ENCODE data around the gene IGHMBP2.

IGHMBP2 gene

DNA sequence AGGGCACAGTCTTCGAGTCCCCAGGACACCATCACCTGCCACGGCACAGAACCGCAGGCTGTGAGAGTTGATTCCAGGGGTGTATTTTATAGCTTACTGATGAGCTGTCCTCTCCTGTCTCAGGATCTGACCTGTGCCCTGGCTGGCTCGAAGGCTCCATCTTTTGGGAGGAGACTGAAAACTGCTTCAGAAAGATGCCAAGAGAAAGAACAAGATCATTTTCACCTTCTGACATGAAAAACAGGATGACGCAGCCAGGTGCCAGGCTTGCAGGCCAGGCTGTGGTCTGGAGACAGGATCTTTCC, 74.9 kb downstream of the IGHMBP2 start:
- no peak for DNase-seq (ENCODE audit: extremely low read depth in 1 of 2, low read depth in 1 of 2)

DNA sequence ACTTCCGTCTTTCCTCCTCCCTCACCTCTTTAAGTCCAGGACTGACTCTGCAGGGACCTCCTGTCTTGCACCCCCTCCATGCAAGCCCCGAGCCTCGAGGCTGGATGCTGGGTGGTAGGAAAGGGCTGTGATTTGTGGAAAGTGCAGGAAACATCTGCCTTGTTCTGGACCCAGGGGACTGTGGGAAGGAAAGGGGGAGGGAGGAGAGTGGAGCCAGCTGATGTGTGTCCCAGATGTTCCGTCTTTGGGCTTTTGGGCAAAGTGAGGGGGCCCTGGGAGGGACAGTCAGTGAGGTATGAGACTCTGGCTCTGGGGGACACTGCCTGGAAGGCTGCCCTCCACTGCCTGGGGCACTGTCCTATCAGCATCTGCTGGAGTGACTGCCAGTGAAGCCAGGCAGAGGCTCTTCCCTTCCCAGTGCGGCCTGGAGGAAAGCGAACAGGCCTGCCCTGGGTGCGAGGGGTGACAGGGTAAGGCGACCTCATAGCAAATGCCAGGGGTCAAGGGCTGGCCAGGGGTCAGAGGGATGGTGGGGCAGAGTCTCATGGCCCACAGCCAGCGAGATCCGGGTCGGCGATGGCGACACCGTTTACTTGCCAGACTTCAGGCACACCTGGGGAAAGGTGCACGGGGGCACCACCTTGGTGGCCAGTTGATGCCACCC, 75.4 kb downstream of the IGHMBP2 start:
- no peak for DNase-seq (ENCODE audit: extremely low read depth in 1 of 2, low read depth in 1 of 2)

DNA sequence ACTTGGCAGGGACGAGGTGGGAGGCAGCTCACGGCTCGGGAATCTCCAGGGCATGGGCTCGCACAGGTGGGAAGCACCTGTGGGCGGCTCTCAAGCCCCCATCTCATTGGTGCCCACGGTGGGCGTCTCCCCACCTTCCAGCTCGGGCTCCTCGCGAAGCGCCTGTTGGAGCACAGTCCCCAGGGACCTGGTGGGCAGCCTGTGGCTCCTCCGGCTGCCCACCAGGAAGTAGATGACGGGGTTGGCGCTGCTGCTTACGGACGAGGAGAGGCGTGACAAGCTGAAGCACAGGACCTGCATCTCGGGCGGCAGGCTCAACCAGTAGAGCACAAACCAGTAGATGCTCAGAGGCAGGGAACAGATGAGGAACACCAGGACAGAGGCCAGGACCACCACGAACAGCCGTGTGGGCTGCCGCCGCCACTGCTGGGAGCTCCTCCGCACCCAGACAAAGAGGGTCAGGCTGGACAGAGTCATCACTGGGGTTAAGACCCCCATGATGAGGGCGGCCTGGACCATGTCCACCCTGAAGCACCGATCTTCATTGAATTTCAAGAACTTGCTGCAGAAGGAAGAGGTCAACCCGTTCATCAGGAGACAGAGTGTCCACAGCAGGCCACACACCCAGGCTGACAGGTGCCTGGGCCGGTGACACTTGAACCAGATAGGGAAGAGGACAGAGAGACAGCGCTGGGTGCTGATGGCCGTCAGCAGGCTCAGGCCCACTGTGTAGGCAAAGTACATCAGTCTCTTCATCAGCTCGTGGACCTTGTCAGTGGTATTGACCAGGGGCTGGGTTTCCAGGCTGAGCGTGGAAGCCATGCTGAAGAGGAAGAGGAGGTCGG, 76.5 kb downstream of the IGHMBP2 start:
- DNase-seq (ENCODE audit: extremely low read depth in 1 of 2, low read depth in 1 of 2), result no peak

DNA sequence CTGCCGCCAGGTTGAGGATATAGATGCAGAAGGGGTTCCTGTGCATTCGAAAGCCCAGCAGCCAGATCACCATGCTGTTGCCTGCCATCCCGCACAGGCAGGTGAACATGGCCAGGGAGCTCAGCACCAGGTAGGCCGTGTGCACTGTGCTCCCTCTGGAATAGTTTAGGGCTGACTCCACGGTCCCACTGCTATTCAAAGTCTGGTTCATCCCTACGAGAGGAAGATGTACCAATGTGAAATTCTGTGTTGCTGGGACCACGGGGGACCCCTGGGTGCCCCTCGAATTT, 77.0 kb downstream of the IGHMBP2 start, which contains the start of gene MRGPRD:
Gene MRGPRD, minus strand, starts transcription at position 211 of the 290 bp plus-strand sequence. Its CDS starts 0 bp downstream, at position 211.
- DNase-seq (ENCODE audit: extremely low read depth in 1 of 2, low read depth in 1 of 2), result no peak

DNA sequence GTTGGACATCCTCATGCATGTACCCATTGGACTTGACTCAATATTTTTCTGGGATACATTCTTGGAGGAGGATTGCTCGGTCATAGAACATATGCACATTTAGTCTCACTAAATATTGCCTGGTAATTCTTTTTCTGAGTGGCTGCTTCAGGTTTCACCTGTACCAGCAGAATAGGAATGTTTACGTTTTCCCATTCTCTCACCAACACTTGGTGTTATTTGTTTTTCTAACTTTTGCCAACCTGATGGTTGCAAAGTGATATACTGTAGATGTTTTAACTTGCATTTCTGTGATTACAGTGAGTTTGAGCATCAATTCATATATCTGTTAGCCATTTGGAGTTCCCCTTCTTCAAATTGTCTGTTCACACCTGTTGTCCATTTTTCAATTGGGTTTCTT, 78.4 kb downstream of the IGHMBP2 start:
- DNase-seq (ENCODE audit: extremely low read depth in 1 of 2, low read depth in 1 of 2), result no peak

DNA sequence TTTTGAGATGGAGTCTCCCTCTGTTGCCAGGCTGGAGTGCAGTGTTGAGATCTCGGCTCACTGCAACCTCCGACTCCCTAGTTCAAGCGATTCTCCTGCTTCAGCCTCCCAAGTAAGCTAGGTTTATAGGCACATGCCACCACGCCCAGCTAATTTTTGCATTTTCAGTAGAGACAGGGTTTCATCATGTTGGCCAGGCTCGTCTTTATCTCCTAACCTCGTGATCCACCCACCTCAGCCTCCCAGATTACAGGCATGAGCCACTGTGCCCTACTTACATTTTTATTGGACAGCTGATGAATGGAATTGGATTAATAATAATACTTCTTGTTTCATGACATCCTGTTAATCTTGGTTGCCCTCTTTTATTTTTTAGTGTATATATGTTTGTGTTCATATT, 80.1 kb downstream of the IGHMBP2 start:
- no peak for DNase-seq (ENCODE audit: extremely low read depth in 1 of 2, low read depth in 1 of 2)

DNA sequence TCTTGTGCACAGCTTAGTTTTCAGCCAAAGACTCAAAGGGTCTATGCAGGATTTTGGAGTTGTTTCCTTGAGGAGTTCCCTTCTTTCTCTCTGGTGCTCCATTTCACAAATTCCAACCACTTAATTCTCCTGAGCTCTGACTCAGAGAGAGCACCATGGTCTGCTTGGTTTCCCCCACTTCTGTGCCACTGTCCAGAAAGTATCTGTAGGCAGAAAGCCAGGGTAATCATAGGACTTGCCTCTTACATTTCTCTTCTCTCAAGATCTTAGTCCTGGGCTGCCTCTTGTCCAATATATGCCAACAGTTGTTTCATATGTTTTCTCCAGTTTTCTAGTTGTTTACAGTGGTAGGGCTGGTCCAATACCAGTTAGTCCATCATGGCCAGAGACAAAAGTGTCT, 83.5 kb downstream of the IGHMBP2 start:
- no peak for DNase-seq (ENCODE audit: extremely low read depth in 1 of 2, low read depth in 1 of 2)

DNA sequence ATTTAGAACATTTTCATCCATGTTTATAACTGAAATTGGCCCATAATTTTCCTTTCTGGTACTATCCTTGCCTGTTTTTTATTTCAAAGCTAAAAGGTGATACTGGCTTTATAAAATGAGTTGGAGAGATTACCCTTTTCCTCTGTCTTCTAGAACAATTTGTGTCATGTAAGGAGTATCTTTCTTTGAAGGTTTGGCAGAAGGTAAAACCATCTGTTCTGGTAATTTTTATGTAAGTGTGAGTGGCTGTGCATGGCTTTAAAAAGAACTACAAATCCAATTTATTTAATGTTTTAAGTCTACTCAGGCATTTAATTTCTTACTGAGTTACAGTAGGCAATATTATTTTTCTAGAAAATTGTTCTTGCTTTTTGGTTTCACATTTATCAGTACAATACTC, 84.8 kb downstream of the IGHMBP2 start:
- no peak for DNase-seq (ENCODE audit: extremely low read depth in 1 of 2, low read depth in 1 of 2)
